ENCODE results near the gene PTCH2. TPM values are rescaled to one million over a fixed set of nuclear protein-coding genes. Genes with fewer than 3 reads are reported as not detected.

The PTCH2 gene
- total and polyA plus RNA-seq, 11 donors: 0.19 to 0.85 (median 0.37) TPM; not detected in 1

GRCh38 chr1:44829506-44830384, 13.3 kb downstream of the PTCH2 start:
- DNase-seq: peak in 1 of 5 donors; percentile 29
- TF ChIP-seq CTCF (IDR thresholded peaks at IDR 0.05) (no peak), POLR2A (IDR thresholded peaks at IDR 0.05) (no peak)
- no peak overlapping the region for H3K27ac ChIP-seq
- peaks cover 0 to 31% (median 6%) of the 10 kb centered on the region in 12 donors for H3K4me1 ChIP-seq
- 79 to 87% (median 84%) methylated on average over 11 to 12 of the region's 12 CpGs for WGBS, 4 donors
- intact Hi-C loops (cut with DNase I): loop anchor here in 4 of 10 donors (5.0 to 10.0 kb wide), 6 partner anchors 32 to 183 kb away; partner anchors contain the start of genes BEST4 (in 2 of the 4), EIF2B3 (in 1 of the 4), HECTD3 (in 1 of the 4) and UROD (in 1 of the 4)
- no peak overlapping the region for H3K4me3 ChIP-seq
- H3K27me3 ChIP-seq: no peaks in the 10 kb centered on the region
- no peaks in the 10 kb centered on the region for H3K9me3 ChIP-seq
- no peaks in the 10 kb centered on the region for H3K36me3 ChIP-seq
- ATAC-seq: no peak

GRCh38 chr1:44828841-44829440, 14.1 kb downstream of the PTCH2 start:
- Histone ChIP-seq H3K27me3 (no peaks in the 10 kb centered on the region), H3K9me3 (no peaks in the 10 kb centered on the region), H3K4me3 (no peak overlapping the region), H3K36me3 (no peaks in the 10 kb centered on the region), H3K27ac (no peak overlapping the region), H3K4me1 (peaks cover 0 to 26% (median 6%) of the 10 kb centered on the region in 12 donors)
- ATAC-seq (no peak), DNase-seq (peak in 1 of 5 donors; percentile 18)
- 95 to 97% (median 96%) methylated on average over 11 to 15 of the region's 15 CpGs for WGBS, 4 donors
- TF ChIP-seq POLR2A (IDR thresholded peaks at IDR 0.05) (no peak), CTCF (IDR thresholded peaks at IDR 0.05) (no peak)
- intact Hi-C loops (cut with DNase I): loop anchor here in 1 of 10 donors (5.0 kb wide), 1 partner anchor 42 kb away; the partner anchor contains the start of gene BEST4

GRCh38 chr1:44828003-44828651, 14.9 kb downstream of the PTCH2 start:
- DNase-seq (peak in 1 of 5 donors; percentile 20), ATAC-seq (no peak)
- no peaks in the 10 kb centered on the region for H3K36me3 ChIP-seq
- TF ChIP-seq CTCF (IDR thresholded peaks at IDR 0.05): no peak
- no peak for TF ChIP-seq POLR2A (IDR thresholded peaks at IDR 0.05)
- H3K27ac ChIP-seq: no peak overlapping the region
- H3K27me3 ChIP-seq: no peaks in the 10 kb centered on the region
- intact Hi-C loops (cut with DNase I): loop anchor here in 1 of 10 donors (5.0 kb wide), 1 partner anchor 41 kb away; the partner anchor contains the start of gene BEST4
- no peaks in the 10 kb centered on the region for H3K9me3 ChIP-seq
- WGBS, 4 donors: 92 to 96% (median 95%) methylated on average over 21 of the region's 21 CpGs
- H3K4me3 ChIP-seq: no peak overlapping the region
- peaks cover 0 to 26% (median 6%) of the 10 kb centered on the region in 12 donors for H3K4me1 ChIP-seq
